Measurements from ENCODE around the gene DCST1.

DNA sequence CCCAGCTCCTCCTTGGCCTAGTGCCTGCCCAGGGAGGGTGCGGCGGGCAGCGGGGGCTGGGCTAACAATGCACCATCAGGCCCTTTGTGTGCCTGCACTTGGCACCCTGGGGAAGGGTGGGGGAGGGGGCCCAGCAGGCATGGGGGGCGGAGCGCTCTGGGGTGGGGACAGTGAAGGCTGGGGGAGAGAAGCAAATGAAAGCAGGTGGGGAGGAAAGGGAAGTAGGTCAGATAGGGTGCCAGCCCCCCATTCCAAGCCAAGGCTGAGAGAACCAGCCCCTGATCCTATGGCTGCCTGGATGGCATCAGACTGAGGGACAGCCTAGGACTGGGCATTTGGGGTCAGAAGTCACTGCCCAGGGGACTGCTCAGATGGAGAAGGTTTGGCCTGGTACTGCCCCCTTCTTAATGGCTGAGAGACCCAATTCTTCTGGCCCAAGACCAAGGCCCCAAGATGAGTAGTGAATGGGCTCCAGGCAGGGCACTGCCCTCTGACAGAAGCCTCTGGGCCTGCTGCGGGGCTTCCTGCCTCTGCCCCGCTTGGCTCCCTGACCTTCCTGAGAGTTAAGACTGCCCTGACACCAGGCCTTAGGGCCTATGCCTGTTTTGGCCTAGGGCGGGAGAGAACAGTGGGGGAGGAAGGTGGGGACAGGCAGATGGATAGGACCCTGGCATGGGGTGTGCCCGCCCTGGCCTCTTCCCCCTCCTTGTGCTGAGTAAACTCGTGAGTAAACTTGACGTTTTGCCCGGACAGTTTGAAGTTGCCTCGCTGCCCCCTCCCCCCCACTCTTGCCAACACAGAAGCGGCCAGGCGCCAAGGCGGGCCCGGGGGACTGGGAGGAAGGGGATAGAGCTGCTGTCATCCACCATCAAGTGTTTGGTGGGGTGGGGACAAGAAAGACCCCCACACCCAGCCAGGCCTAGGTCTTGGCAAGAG is 28.3 kb upstream of the DCST1 start:
- TF ChIP-seq EZH2 (IDR thresholded peaks at IDR 0.05; ENCODE audit: borderline replicate concordance, insufficient read depth, low read depth, low read length, poor library complexity, severe bottlenecking) = no peak
- TF ChIP-seq, protein P1, sequence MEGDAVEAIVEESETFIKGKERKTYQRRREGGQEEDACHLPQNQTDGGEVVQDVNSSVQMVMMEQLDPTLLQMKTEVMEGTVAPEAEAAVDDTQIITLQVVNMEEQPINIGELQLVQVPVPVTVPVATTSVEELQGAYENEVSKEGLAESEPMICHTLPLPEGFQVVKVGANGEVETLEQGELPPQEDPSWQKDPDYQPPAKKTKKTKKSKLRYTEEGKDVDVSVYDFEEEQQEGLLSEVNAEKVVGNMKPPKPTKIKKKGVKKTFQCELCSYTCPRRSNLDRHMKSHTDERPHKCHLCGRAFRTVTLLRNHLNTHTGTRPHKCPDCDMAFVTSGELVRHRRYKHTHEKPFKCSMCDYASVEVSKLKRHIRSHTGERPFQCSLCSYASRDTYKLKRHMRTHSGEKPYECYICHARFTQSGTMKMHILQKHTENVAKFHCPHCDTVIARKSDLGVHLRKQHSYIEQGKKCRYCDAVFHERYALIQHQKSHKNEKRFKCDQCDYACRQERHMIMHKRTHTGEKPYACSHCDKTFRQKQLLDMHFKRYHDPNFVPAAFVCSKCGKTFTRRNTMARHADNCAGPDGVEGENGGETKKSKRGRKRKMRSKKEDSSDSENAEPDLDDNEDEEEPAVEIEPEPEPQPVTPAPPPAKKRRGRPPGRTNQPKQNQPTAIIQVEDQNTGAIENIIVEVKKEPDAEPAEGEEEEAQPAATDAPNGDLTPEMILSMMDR (IDR thresholded peaks at IDR 0.05) = no peak

Measured in B cell (primary cell).